Cerebellar nuclear complex (tissue), 1 donor: ENCODE results near the gene NOTCH1.
"Not testable (repeated sequence)": the region's sequence is repeated elsewhere in the genome, so short reads cannot be mapped to it uniquely, and the experiment has no call there.

Experiments
- DNase-seq, 2 experiments: peaks; one replicate each; lab custom pipeline; 2025; lab: John Stamatoyannopoulos, UW

NOTCH1 gene

DNA sequence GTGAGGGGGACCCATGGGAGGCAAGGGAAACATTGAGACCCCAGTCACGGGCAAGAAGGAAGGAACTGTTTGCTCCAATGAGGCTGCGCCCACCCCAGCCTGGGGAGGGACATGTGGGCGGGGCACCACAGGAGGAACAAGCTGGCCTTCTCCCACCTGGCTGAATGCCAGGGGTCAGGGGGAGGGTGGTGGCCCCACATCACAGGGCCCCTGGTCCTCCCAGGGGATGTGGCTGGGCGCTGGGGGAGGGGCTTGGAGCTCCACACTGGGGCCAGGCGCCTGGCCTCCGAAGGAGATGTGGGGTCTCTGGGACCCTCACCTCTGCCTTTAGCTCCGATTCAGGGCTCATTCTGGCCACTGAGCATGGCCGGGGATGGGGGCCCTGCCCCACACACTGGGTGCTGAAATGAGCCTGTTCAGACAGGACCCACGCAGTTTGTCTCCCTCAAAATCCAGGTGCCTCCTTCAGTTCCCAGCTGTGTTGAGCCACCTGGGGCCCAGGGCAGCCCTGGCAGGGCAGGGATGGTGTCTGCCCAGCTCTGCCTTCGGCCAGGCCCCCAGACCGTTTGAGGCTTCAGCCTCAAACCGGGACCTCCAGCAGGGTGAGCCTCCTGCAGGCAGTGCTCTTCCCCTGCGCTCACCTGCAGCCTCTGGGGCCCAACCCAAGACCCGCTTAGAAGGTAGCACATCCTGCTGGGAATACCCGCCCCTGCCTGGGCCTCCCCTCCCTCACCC, 33.2 kb upstream of the NOTCH1 start:
- no peak for DNase-seq

DNA sequence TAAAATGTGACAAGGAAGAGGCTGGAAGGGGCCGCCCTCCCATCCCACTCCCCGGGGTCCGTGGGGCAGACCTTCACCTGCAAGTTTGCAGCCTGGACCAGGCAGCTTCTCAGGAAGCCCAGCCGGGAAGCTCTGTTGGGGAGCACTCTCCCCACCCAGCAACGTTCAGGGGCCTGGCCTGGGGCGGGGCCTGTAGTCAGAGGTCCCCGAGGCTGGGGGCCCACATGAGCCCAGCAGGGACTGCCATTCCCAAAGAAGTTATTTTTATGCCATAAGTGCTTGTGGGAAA, 32.7 kb upstream of the NOTCH1 start:
- no peak for DNase-seq

GRCh38 chr9:136577941-136578625, 32.2 kb upstream of the NOTCH1 start:
- no peak for DNase-seq

DNA sequence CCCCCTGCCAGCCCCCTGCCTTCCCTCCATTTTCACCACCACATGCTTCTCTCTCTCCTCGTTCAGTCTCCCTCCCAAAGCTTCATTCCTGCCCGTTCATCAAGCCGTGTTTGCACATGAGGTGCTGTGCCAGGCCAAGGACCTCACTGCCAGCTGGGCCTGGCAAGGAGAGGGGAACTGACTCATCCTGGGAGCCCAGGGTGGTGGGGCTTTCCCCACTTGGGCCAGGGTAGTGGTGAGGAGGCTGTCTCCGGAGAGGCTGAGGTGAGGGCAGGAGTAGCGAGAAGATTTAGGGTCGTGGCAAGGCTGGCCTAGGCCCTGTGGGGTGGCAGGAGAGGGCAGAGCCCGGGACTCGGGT, 30.4 kb upstream of the NOTCH1 start:
- no peak for DNase-seq

GRCh38 chr9:136575626-136576268, 29.9 kb upstream of the NOTCH1 start:
- no peak for DNase-seq

DNA sequence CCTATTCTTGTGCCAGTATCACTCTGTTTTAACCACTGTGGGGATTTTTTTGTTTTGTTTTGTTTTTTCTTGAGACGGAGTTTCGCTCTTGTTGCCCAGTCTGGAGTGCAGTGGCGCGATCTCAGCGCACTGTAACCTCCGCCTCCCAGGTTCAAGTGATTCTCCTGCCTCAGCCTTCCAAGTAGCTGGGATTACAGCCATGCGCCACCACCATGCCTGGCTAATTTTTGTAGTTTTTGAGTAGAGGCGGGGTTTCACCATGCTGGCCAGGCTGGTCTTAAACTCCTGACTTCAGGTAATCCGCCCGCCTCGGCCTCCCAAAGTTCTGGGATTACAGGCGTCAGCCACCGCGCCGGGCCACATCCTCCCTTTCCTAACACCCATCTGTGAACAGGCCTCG, 28.8 kb upstream of the NOTCH1 start:
- not testable (repeated sequence) for DNase-seq

DNA sequence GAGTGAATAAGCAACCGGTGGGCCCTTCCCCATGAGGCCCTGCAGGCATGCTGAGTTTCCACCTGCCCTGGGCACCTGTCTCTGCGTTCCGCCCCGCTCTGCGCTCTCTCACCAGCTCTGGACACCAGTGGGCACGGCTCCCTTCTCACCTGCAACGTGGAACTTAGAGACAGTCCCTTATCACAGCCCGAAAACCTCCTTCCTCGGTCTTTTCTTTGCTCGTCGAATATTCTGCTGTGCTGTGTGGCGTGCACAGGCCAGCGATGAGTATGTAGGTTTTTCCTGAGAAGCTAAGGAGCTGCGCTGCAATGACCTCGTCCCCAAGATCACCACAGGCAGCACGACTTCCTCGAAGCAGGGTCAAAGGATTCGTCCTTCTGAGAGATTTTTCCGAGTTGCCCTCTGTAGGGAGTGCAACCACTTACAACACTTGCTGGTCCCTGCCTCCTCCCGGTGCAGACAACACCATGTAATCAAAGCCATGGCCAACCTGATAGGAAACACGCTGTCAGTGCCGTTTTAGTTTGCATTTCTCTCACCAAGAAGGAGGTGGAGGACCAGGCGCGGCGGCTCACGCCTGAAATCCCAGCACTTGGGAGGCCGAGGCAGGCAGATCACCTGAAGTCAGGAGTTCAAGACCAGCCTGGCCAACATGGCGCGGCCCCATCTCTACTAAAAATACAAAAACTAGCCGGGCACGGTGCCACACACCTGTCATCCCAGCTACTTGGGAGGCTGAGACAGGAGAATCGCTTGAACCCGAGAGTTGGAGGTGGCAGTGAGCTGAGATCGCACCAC, 27.2 kb upstream of the NOTCH1 start:
- no peak for DNase-seq

GRCh38 chr9:136572003-136572827, 26.4 kb upstream of the NOTCH1 start:
- DNase-seq: no peak

- no peak for DNase-seq
Observed at GRCh38 chr9:136571531-136571930, 25.7 kb upstream of the NOTCH1 start.

DNA sequence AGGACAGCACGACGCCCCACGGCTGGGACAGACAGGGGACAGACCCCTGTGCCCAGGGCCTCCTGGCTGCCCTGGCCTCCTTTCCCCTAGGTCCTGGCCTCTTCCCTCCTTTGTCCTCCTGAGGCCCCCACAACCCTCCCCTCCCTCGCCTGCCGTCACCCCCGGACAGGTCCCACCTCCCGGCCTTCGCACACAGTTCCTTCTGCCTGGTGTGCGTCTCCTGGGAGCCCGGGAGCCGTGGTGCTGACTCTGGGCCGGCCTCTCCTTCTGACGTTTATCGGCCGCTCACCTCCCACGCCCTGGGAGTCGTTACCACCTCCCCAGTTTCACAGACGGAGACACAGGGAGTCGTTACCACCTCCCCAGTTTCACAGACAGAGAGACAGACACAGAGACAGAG, 25.1 kb upstream of the NOTCH1 start:
- no peak for DNase-seq

DNA sequence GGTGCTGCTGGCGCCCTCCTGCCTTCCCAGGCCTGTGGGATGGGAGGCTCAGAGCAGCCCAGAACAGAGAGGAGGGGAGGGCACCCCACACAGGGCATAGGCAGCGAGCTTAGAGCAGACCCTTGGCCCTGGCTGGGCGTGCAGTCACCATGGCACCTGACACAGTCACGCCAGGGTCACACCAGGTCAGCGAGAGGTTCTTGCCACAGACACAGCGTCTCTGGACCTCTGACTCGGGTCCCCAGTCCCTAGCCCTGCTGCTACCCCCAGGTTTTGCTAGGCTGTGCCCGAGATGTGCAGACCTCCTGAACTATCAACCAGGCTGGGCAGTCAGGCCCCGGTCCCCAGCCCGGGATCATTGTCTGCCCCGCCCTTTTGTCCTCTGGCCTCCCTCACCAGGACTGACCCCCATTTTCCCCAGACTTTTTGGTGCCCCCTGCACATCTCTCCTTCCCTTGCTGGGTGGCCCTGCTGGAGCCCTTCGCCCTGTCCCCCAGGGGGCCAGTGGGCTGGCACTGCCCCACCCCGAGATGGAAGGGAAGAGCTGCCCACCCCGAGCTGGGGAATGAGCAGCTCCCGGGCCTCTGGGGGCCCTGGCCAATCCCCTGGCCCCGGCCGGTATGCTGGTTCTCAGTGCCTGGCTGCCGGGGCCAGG, 24.5 kb upstream of the NOTCH1 start:
- no peak for DNase-seq

DNA sequence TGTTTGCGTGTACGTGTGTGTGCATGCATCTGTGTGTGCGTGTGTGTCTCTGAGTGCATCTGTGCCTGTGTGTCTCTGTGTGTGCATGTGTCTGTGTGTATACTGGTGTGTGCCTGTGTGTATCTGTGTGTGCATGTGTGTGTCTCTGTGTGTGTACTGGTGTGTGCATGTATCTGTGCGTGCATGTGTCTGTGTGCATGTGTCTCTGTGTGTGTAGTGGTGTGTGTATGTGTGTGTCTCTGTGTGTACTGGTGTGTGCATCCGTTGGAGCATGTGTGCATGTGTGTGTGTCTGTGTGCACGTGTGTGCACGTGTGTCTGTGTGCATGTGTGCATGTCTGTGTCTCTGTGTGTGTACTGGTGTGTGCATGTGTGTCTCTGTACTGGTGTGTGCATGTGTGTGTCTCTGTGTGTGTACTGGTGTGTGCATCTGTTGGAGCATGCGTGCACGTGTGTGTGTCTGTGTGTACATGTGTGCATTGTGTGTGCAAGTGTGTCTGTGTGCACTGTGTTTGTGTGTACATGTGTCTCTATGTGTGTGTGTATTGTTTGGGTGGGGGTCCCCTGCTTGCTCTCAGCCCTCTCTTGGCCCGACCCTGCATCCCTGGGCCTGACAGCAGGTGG, 23.8 kb upstream of the NOTCH1 start:
- DNase-seq: no peak

DNA sequence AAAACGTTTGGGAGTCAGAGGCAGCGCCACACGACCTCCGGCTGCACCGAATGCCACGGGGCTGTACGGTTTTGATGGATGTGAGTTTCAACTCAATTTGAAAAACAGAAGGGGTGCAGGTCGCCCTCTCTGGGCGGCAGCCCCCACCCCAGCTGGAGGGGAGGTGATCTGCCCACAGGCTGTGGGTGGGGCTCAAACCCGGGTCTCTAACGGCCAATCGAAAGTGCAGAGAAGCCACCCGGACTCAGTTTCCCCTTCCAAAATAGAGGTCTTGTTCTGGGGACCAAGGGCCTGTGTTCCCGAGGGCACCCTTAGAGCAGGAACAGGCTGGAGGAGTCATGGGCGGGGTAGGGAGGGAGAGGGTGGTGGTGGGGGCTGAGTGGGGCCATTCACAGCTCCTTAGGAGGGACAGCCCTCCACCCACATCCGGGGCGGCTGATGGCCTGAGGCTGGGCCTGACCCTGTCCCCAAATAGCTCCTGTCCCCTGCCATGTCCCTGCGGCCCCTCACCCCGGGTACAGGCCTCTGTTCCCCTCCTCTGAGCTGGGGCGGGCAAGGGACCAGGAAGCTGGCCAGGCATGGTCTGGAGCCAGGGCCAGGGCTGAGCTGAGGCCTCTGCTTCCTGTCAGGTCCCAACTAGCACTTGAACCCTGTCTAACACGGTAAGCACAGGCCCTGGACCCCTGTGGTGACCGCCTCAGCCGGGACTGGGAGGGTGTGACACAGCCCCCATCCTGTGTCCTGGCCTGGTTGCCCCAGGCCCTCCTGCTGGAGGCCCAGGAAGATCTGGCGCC, 22.6 kb upstream of the NOTCH1 start:
- DNase-seq: no peak

DNA sequence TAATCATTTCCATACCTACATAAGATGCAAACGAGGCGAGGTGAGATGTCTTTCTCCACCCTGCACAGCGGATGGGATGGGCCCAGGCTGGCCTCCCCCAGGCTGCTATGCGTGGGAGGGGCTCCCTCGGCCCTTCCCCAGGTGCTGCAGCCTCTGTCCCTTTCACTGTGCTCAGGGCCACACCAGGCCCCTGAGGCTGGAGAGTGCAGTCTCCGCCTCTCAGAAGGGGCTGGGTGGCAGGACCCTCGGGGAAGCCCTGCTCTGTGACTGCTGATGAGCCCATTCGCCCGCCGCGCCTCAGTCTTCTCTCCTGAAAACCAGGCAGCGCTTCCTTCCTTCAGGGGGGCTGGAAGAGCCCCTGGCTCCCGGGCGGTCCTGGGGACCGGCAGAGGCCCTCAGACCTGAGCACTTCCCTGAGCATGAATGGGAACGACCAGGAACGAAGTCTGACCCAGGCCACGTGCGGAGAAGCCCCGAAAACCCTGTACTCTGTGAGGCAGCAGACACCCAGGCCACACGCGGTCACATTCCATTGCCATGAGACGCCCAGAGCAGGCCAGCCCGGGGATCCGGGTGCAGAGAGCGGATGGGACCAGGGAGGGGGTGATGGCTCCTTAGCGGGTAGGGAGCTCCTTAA, 21.9 kb upstream of the NOTCH1 start:
- no peak for DNase-seq

DNA sequence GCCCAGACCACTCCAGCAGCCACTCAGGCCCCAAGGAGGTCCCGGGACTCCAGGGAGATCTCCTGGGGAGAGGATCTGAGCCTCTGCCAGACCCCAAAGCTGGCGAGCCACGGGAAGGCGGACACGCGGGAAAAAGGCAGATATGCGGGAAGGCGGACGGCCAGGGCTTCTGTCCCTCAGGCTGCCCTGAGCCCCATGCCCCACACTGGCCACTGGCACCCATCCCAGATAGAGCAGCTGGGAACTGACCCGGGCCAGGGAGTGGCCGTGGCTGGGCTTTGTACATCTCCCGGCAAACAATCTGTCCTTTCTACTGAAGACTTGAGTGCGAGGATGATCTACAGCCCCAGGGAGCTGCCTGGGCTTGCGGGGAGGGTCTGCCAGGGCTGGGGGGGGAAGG, 21.1 kb upstream of the NOTCH1 start:
- peak in 1 of 2 experiments; percentile 29 for DNase-seq

DNA sequence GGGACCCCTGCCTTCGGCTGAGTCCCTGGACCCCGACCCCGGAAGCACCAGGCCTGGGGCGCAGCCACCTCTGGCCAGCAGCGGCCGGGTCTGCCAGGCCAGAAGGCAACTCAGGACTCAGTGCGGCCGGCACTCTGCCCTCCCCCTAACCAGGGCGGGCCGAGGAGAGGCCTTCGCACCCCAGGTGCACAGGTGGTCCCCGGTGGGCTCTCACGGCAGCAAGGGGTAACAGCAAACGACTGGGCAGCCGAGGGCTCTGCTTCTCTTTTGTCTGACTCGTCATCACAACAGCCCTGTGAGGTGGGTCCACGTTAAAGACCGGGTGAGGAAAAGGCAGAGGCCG, 20.7 kb upstream of the NOTCH1 start:
- DNase-seq: no peak

- no peak for DNase-seq
Observed at GRCh38 chr9:136565715-136566552, 20.1 kb upstream of the NOTCH1 start.

- no peak for DNase-seq
Observed at GRCh38 chr9:136565086-136565714, 19.4 kb upstream of the NOTCH1 start.
